ENCODE data around the gene ATG7. TPM values are rescaled to one million over a fixed set of nuclear protein-coding genes. Genes with fewer than 3 reads are reported as not detected.

The ATG7 gene
- total RNA-seq, 6 experiments from 2014 or later: 44.5 to 53.0 (median 49.3) TPM

DNA sequence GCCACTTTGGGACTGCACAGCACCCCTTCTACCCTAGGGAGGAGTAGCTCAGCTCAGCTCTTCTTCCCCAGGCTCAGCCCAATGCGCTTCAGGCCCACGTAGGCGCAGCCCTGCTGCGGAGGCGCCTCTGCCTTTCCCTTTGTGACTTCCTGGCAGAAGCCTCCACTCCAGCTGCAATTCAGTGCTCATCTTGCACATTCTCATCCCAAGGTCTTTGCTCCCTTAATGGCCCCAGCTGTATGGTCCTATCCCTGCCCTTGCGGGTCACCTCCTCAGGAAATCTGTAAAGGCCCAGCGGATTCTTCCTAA, 262.6 kb downstream of the ATG7 start:
- H3K27ac Mint-ChIP-seq: no peak overlapping the region
- H3K27me3 Mint-ChIP-seq (ENCODE audit: insufficient read depth): no peaks in the 10 kb centered on the region

DNA sequence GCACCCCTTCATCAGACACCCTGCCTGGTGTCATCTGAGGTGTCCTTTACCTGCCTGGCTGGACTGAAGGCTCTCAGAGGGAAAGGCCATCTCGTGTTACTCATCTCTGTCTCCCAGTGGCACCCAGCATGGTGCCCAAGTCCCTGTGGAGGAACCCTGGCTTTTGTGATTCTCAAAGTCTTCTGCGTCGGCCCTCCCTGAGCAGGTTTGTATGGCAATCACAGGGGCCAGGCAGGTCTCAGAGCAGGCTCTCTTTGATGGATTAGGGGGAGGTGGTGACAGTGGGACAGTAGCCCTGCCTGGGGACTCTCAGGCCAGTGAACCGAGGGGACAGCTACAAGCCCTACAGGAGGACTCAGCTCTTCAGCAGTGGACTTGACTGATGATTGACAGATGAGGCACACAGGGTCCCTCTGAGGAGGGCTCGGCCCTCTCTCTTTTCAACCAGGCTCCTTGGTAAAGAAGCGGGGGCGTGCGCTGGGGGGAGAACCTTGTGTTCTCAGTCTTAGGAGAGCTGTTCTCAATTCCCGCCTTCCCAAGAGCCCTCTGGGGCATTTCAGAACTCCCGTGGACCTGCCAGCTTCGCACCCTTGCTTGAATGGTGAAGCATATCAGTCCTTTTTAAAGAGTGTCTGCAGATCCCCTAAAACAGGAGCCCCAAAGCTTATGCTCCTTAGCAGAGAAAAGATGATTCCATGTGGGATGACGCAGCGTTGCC, 263.2 kb downstream of the ATG7 start:
- TF ChIP-seq, protein P1, sequence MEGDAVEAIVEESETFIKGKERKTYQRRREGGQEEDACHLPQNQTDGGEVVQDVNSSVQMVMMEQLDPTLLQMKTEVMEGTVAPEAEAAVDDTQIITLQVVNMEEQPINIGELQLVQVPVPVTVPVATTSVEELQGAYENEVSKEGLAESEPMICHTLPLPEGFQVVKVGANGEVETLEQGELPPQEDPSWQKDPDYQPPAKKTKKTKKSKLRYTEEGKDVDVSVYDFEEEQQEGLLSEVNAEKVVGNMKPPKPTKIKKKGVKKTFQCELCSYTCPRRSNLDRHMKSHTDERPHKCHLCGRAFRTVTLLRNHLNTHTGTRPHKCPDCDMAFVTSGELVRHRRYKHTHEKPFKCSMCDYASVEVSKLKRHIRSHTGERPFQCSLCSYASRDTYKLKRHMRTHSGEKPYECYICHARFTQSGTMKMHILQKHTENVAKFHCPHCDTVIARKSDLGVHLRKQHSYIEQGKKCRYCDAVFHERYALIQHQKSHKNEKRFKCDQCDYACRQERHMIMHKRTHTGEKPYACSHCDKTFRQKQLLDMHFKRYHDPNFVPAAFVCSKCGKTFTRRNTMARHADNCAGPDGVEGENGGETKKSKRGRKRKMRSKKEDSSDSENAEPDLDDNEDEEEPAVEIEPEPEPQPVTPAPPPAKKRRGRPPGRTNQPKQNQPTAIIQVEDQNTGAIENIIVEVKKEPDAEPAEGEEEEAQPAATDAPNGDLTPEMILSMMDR (IDR thresholded peaks at IDR 0.05): no peak
- no peak overlapping the region for H3K27ac Mint-ChIP-seq
- no peak for DNase-seq
- no peak overlapping the region for H3K4me3 Mint-ChIP-seq
- peaks cover 5% of the 10 kb centered on the region for H3K36me3 Mint-ChIP-seq (ENCODE audit: low read depth)
- H3K4me1 Mint-ChIP-seq (ENCODE audit: low read depth): peaks cover 34% of the 10 kb centered on the region
- no peaks in the 10 kb centered on the region for H3K9me3 Mint-ChIP-seq
- no peaks in the 10 kb centered on the region for H3K27me3 Mint-ChIP-seq (ENCODE audit: insufficient read depth)

More for the DNA sequence above, 262.6 kb downstream of the ATG7 start:
- TF ChIP-seq, protein P1 (IDR thresholded peaks at IDR 0.05): no peak
- peaks cover 5% of the 10 kb centered on the region for H3K36me3 Mint-ChIP-seq (ENCODE audit: low read depth)
- DNase-seq: no peak
- no peaks in the 10 kb centered on the region for H3K9me3 Mint-ChIP-seq
- H3K4me1 Mint-ChIP-seq (ENCODE audit: low read depth): peaks cover 40% of the 10 kb centered on the region
- no peak overlapping the region for H3K4me3 Mint-ChIP-seq

DNA sequence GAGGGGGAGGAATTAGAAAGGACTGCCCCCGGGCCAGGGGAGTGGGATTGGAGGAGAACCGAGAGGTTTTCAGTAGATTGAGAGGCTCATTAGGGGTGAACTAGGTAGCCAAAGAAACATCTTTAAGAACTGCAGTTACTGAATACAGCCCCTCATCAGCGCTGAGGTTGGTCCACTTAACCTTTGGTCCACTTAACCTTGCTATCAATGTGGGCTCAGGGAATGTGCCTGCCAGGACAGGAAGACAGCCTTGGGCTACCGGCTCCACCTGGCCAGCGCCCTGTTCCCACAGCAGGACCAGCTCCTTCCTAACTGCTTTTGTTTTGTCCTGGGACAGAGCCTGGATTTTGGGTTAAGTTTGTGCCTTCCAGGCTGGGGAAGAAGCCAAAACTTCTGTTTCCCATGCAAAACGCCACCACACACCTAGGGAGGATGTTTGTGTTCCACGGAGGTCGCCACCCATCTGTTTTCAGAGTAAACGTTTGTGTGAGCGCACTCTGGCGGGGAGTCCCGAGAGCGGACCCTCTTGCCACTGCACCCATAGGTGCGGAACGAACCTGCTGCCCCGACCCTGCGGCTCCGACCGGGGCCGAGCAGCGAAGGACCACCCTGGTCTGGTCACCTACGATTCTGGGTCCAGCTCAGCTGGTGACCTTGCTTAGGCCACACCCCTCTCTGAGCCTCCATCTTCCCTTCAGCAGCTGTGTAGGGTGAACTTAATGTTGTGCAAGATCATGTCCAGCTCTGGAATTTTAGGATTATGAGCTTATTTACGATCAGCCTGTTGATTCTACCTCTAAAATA, 264.1 kb downstream of the ATG7 start:
- DNase-seq: no peak

DNA sequence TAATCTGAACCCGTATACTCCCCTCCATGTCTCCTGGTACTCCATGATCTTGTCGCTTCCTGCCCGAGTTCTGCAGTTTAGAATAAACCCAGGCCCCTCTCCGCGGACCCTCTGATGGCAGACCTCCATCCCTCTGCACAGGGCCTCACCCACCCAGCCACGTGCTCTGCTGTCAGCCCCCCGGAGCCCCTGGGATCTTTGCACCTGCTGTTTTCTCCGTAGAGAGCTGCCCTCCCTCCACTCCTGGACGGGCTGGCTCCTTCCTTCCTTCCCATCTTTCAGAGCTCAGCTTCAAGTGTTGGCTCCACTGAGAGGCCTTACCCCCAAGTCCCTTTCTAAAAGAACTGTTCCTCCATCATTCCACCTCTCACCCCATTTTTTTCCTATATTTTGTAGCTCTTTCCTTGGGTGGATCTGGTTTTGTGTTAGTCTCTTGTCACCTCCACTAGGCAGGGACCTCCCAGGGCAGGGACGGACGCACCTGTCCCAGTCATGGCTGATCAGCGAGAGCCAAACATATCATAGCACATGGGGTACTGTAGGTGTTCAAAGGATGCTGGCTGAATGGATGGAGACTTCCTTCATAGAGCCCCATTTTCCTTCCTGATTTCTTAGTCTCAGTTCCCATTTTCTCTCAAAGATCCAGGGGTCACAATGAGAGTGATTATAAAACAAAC, 264.9 kb downstream of the ATG7 start:
- TF ChIP-seq, protein P1 (IDR thresholded peaks at IDR 0.05): no peak
- no peak overlapping the region for H3K4me3 Mint-ChIP-seq
- no peak for DNase-seq
- H3K9me3 Mint-ChIP-seq: no peaks in the 10 kb centered on the region
- peaks cover 3% of the 10 kb centered on the region for H3K36me3 Mint-ChIP-seq (ENCODE audit: low read depth)
- no peak overlapping the region for H3K27ac Mint-ChIP-seq
- peaks cover 3% of the 10 kb centered on the region; the same call in 1 of the 2 replicates for H3K27me3 Mint-ChIP-seq (ENCODE audit: insufficient read depth)
- peaks cover 23% of the 10 kb centered on the region for H3K4me1 Mint-ChIP-seq (ENCODE audit: low read depth)

More for the DNA sequence above, 264.1 kb downstream of the ATG7 start:
- H3K9me3 Mint-ChIP-seq: no peaks in the 10 kb centered on the region
- no peak overlapping the region for H3K4me3 Mint-ChIP-seq
- no peaks in the 10 kb centered on the region for H3K27me3 Mint-ChIP-seq (ENCODE audit: insufficient read depth)
- H3K4me1 Mint-ChIP-seq (ENCODE audit: low read depth): peaks cover 26% of the 10 kb centered on the region
- TF ChIP-seq, protein P1 (IDR thresholded peaks at IDR 0.05): no peak
- H3K36me3 Mint-ChIP-seq (ENCODE audit: low read depth): peaks cover 5% of the 10 kb centered on the region
- no peak overlapping the region for H3K27ac Mint-ChIP-seq

DNA sequence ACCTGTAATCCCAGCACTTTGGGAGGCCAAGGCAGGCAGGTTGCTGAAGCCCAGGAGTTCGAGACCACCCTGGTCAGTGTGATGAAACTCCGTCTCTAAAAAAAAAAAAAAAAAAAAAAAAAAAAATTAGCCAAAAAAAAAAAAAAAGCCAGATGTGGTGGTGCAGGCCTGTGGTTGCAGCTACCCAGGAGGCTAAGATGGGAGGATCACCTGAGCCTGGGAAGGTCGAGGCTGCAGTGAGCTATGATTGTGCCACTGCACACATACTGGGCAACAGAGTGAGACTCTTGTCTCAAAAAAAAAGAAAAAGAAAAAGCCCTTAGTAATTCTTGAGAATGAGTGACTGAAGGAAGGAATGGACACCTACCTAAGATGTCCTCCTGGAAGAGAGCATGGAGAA, 266.4 kb downstream of the ATG7 start:
- Mint-ChIP-seq H3K27ac (no peak overlapping the region), H3K27me3 (ENCODE audit: insufficient read depth) (peaks cover 3% of the 10 kb centered on the region; the same call in 1 of the 2 replicates), H3K4me1 (ENCODE audit: low read depth) (peaks cover 9% of the 10 kb centered on the region; the same call in 1 of the 2 replicates), H3K36me3 (ENCODE audit: low read depth) (no peaks in the 10 kb centered on the region), H3K4me3 (no peak overlapping the region), H3K9me3 (no peaks in the 10 kb centered on the region)
- DNase-seq: no peak
- TF ChIP-seq, protein P1 (IDR thresholded peaks at IDR 0.05): no peak
